SU-DHL-6 (cell line): ENCODE data around the gene FRAS1.
"Not testable (repeated sequence)": the region's sequence is repeated elsewhere in the genome, so short reads cannot be mapped to it uniquely, and the experiment has no call there.

Experiments used
- EZH2phosphoT487 ChIP-seq: fragments of 200-600 bp; sonication (generic), shearing (Covaris generic); conservative IDR thresholded peaks from 2 replicates; pipeline ENCODE4 v1.6.1; 2018; ENCODE audit warnings: mild to moderate bottlenecking, antibody characterized with exemption, low read length, moderate library complexity, mixed read lengths
- TF ChIP-seq, protein P1 (sequence below): fragments of 200-600 bp; sonication (generic); IDR thresholded peaks from one replicate; pipeline ENCODE4 v1.5.1; 2017; ENCODE audit warnings: antibody characterized with exemption, mild to moderate bottlenecking, low read length, moderate library complexity; ENCODE audit not compliant: insufficient read depth, poor library complexity, severe bottlenecking

DNA sequence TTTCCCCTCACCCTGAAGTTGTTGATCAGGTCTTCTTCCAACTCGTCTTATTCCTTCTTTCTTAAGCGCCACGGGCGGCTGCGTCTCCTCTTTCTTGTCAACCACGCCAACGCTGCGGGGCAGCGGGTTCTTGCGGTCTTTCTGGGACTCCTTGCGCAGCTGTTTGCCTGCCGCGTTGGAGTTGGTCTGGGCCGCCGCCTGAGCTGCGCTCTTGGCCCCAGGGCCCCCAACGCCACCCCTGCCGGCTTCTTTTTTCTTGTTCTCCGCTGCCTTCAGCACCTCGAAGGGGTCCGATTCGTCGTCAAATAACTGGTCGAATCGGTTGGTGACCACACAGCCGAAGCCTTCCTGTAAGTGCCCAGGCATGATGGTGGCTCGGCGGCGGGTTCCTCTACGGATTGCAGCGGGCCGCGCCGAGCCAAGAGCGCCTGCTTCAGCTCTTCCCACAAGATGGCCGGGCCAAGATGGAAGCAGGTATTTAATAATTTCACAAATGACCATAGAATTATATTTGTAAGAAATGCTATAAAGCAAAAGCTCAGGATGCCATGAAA lies 124.6 kb downstream of the FRAS1 start:
- TF ChIP-seq, protein P1, sequence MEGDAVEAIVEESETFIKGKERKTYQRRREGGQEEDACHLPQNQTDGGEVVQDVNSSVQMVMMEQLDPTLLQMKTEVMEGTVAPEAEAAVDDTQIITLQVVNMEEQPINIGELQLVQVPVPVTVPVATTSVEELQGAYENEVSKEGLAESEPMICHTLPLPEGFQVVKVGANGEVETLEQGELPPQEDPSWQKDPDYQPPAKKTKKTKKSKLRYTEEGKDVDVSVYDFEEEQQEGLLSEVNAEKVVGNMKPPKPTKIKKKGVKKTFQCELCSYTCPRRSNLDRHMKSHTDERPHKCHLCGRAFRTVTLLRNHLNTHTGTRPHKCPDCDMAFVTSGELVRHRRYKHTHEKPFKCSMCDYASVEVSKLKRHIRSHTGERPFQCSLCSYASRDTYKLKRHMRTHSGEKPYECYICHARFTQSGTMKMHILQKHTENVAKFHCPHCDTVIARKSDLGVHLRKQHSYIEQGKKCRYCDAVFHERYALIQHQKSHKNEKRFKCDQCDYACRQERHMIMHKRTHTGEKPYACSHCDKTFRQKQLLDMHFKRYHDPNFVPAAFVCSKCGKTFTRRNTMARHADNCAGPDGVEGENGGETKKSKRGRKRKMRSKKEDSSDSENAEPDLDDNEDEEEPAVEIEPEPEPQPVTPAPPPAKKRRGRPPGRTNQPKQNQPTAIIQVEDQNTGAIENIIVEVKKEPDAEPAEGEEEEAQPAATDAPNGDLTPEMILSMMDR, result not testable (repeated sequence)
- TF ChIP-seq EZH2phosphoT487, result not testable (repeated sequence)
